OCI-LY7 (cell line): Measurements from ENCODE around the gene NSMCE1. TPM values are rescaled to one million over a fixed set of nuclear protein-coding genes. Genes with fewer than 3 reads are reported as not detected.
A peak's percentile ranks its signal among the peaks of the same experiment; 100 is the strongest.

ENCODE experiments used
- BruUV-seq: library from RNA; stranded (reverse); fragments of 400-500 nt; replicated peaks from 2 replicates; lab custom pipeline; 2021; lab: Mats Ljungman, UMichigan
- CTCF ChIA-PET: fragments of 300-600 bp; sonication (Branson Sonifier 250); formaldehyde crosslinking; loops from one replicate; lab custom pipeline; 2022; ENCODE audit warnings: antibody characterized with exemption; ENCODE audit not compliant: unreplicated experiment; lab: Charles Lee
- POLR2A ChIA-PET: fragments of 300-600 bp; sonication (Branson Sonifier 250); formaldehyde crosslinking; loops from one replicate; lab custom pipeline; 2022; ENCODE audit warnings: antibody characterized with exemption; lab: Charles Lee
- DNase-seq: peaks from one replicate; pipeline ENCODE4 v3.0.0-alpha.2; 2015; ENCODE audit warnings: low spot score
- H2AFZ ChIP-seq: fragments of 200-600 bp; sonication (generic), shearing (Covaris generic); 2 replicates; pipeline ENCODE4 v1.6.1; 2014; ENCODE audit warnings: mild to moderate bottlenecking, antibody characterized with exemption, low read length, moderate library complexity
- H3K27ac ChIP-seq: fragments of 200-600 bp; sonication (generic); 2 replicates; pipeline ENCODE4 v1.5.1; 2014; ENCODE audit warnings: mixed run types, low read depth, mild to moderate bottlenecking, moderate library complexity, low read length, inconsistent platforms; ENCODE audit not compliant: poor library complexity, severe bottlenecking
- H3K36me3 ChIP-seq: fragments of 200-600 bp; sonication (generic); 2 replicates; pipeline ENCODE4 v1.6.1; 2014; ENCODE audit warnings: mild to moderate bottlenecking, antibody characterized with exemption, low read length, moderate library complexity, mixed read lengths; ENCODE audit not compliant: insufficient read depth
- H3K4me1 ChIP-seq: fragments of 200-600 bp; sonication (generic); 2 replicates; pipeline ENCODE4 v1.5.1; 2014; ENCODE audit warnings: mild to moderate bottlenecking, low read length; ENCODE audit not compliant: insufficient read depth, poor library complexity, severe bottlenecking
- H3K4me2 ChIP-seq: fragments of 200-600 bp; sonication (generic); 2 replicates; pipeline ENCODE4 v1.6.1; 2014; ENCODE audit warnings: mild to moderate bottlenecking, low read length
- H3K4me3 ChIP-seq: fragments of 200-600 bp; sonication (generic); 2 replicates; pipeline ENCODE4 v1.5.1; 2014; ENCODE audit warnings: mild to moderate bottlenecking, low read depth, low read length; ENCODE audit not compliant: poor library complexity, severe bottlenecking
- H3K79me2 ChIP-seq: fragments of 200-600 bp; sonication (generic); 2 replicates; pipeline ENCODE4 v1.6.1; 2016; ENCODE audit warnings: low read depth, mild to moderate bottlenecking, low read length, moderate library complexity, mixed read lengths; ENCODE audit not compliant: insufficient read depth
- H3K9me2 ChIP-seq: fragments of 200-600 bp; sonication (generic); 2 replicates; pipeline ENCODE4 v1.6.1; 2016; ENCODE audit warnings: mild to moderate bottlenecking, low read length, mixed read lengths; ENCODE audit not compliant: insufficient read depth
- H3K9me3 ChIP-seq: fragments of 200-600 bp; sonication (generic); 2 replicates; pipeline ENCODE4 v1.6.1; 2014; ENCODE audit warnings: mild to moderate bottlenecking, mixed run types, low read length, mixed read lengths
- H4K20me1 ChIP-seq: fragments of 200-600 bp; sonication (generic); 2 replicates; pipeline ENCODE4 v1.6.1; 2014; ENCODE audit warnings: mild to moderate bottlenecking, antibody characterized with exemption, low read length, moderate library complexity, mixed read lengths; ENCODE audit not compliant: insufficient read depth
- CTCF ChIP-seq: fragments of 200-600 bp; sonication (generic); conservative IDR thresholded peaks from 2 replicates; pipeline ENCODE4 v1.5.1; 2014; ENCODE audit warnings: mild to moderate bottlenecking, antibody characterized with exemption, low read length, moderate library complexity, mixed read lengths
- EZH2phosphoT487 ChIP-seq: fragments of 200-600 bp; sonication (generic); IDR thresholded peaks from 2 replicates; pipeline ENCODE4 v1.6.1; 2018; ENCODE audit warnings: low read depth, borderline replicate concordance, mild to moderate bottlenecking, mixed run types, antibody characterized with exemption, low read length, moderate library complexity, mixed read lengths
- intact Hi-C: fragments of 100-400 bp; cut with micrococcal nuclease; formaldehyde crosslinking; loops from one replicate; pipeline ENCODE4 v1.10.0; 2022; ENCODE audit not compliant: unreplicated experiment
- total RNA-seq, 2 experiments: library from RNA; depleted of rRNA in 1 of 2; stranded (reverse); fragments of >200 nt in 1 of 2; shearing (Covaris generic) in 1 of 2; gene quantifications; 2 replicates each; pipeline ENCODE4 v1.2.3, GENCODE V29; 2014 to 2022

The NSMCE1 gene
- total RNA-seq, 2 experiments from 2014 or later: 51.1 to 84.0 TPM

- CTCF ChIA-PET: interaction anchor here (0.7 to 1.6 kb wide), 2 partner anchors 43 to 138 kb away, joined by 4 read pairs; no protein-coding TSS in a partner anchor
- no peak for DNase-seq
Observed at GRCh38 chr16:27317320-27317719, 48.7 kb upstream of the NSMCE1 start.

GRCh38 chr16:27316038-27316680 lies 47.6 kb upstream of the NSMCE1 start:
- no peaks in the 10 kb centered on the region for H3K9me3 ChIP-seq
- peaks cover 4% of the 10 kb centered on the region; the same call in 1 of the 2 replicates for H4K20me1 ChIP-seq
- peaks cover 23% of the 10 kb centered on the region for H3K79me2 ChIP-seq
- peak overlapping the region; percentile 94 for H3K4me2 ChIP-seq
- H3K4me1 ChIP-seq: peaks cover 53% of the 10 kb centered on the region
- no peak overlapping the region for H2AFZ ChIP-seq
- peak overlapping the region; percentile 93 for H3K4me3 ChIP-seq
- no peak overlapping the region for H3K27ac ChIP-seq
- DNase-seq: no peak
- H3K9me2 ChIP-seq: no peaks in the 10 kb centered on the region
- TF ChIP-seq CTCF (no peak), EZH2phosphoT487 (no peak)
- BruUV-seq: no TSS peak
- CTCF ChIA-PET: interaction anchor here (1.6 kb wide), 1 partner anchor 42 kb away, joined by 4 read pairs; no protein-coding TSS in a partner anchor
- H3K36me3 ChIP-seq: no peaks in the 10 kb centered on the region; the same call in 1 of the 2 replicates
- POLR2A ChIA-PET: interaction anchor here (0.6 to 2.1 kb wide), 7 partner anchors 9 to 100 kb away, joined by 3 to 6 read pairs (median 3); no protein-coding TSS in a partner anchor
- intact Hi-C loops: loop anchor here (5.0 kb wide), 3 partner anchors 51 to 141 kb away; no protein-coding TSS in a partner anchor

More at GRCh38 chr16:27317320-27317719, 48.7 kb upstream of the NSMCE1 start:
- intact Hi-C loops: loop anchor here (5.0 kb wide), 3 partner anchors 50 to 140 kb away; no protein-coding TSS in a partner anchor
- no peak overlapping the region for H2AFZ ChIP-seq
- H3K4me2 ChIP-seq: peak overlapping the region; percentile 94
- H3K79me2 ChIP-seq: peaks cover 34% of the 10 kb centered on the region
- peaks cover 53% of the 10 kb centered on the region for H3K4me1 ChIP-seq
- peak overlapping the region; percentile 35 for H3K4me3 ChIP-seq
- no peaks in the 10 kb centered on the region for H3K9me2 ChIP-seq
- TF ChIP-seq CTCF (no peak), EZH2phosphoT487 (no peak)
- peaks cover 4% of the 10 kb centered on the region; the same call in 1 of the 2 replicates for H4K20me1 ChIP-seq
- POLR2A ChIA-PET: interaction anchor here (0.6 to 2.4 kb wide), 7 partner anchors 8 to 80 kb away, joined by 3 to 5 read pairs (median 3); no protein-coding TSS in a partner anchor
- no peaks in the 10 kb centered on the region for H3K9me3 ChIP-seq
- H3K36me3 ChIP-seq: no peaks in the 10 kb centered on the region; the same call in 1 of the 2 replicates
- H3K27ac ChIP-seq: no peak overlapping the region
- BruUV-seq: no TSS peak
